NCI-H2081 (cell line): ENCODE data around the gene CD300LG.
"Not testable (repeated sequence)": the region's sequence is repeated elsewhere in the genome, so short reads cannot be mapped to it uniquely, and the experiment has no call there.

Experiments
- DNase-seq, 2 experiments: peaks; one replicate each; lab custom pipeline; 2025; lab: John Stamatoyannopoulos, UW

Gene CD300LG

DNA sequence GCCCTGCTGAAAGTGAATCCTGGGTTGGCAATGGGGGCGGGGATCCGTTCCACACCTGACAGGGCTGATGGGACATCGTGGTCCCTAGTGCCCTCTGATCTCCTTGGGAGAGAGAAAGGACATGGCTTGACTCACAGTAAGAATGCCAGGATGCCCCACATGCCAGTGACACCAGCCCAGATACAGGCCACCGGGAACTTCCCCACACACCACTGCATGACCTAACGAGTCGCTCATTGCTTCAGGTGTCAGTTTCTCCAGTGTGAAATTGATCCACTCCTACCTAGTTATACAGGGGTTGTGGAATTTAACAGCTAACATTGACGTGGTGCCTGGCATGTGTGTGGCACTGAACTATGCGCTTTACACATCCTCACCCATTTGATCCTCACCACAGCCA is 7.5 kb downstream of the CD300LG start:
- no peak for DNase-seq

- DNase-seq, result no peak
These were observed 8.1 kb downstream of the CD300LG start for GRCh38 chr17:43855061-43855460.

DNA sequence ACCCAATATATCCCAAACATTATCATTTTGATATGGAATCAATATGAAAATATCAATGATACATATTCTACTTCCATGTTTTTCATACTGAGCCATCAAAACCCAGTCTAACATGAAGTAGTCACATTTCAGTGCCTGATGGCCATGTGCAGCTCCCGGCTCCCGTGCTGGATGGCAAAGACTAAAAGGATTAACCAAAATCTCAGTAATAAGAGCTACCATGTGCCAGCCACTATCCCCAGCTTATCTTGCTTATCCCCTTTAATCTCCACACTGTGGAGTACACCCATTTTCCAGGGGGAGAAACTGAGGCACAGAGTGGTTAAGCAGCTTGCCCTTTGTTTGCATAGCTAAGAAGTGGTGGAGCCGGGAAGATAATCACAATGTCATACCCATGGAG is 9.2 kb downstream of the CD300LG start:
- DNase-seq, result no peak

- DNase-seq, result no peak
These were observed 10.2 kb downstream of the CD300LG start for GRCh38 chr17:43857141-43857540.

DNA sequence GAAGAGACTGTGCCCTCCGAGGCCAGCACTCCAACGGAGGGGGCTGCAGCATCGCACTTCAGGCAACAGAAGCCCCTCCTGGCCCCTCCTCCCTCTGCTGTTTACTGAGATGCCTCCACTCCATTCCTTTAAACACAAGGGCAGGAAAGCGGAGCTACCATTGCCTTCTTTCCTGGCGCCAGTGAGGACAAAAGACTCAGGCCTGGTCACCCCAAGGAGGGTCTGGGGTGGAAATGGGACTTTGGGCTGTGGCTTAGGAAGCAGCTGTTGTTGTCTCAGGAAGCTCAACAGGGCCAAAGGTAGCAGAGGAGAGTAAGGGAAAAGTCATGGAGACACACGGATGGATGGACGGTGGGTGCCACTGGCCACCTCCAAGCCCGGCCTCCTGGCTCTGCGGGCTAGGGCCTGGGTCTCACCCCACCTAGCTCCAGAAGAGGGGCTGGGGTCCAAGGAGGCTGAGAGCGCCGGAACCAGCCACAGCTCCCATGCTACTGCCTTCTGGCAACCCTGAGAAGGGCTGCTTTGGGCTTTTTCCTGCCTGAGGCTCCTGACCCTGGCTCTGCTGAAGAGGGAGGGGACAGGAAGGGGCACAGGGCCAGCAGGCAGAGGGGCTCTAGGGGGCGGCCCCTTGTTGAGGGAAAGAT is 11.1 kb downstream of the CD300LG start:
- no peak for DNase-seq

- no peak for DNase-seq
These were observed 13.2 kb downstream of the CD300LG start for GRCh38 chr17:43860077-43860725.

DNA sequence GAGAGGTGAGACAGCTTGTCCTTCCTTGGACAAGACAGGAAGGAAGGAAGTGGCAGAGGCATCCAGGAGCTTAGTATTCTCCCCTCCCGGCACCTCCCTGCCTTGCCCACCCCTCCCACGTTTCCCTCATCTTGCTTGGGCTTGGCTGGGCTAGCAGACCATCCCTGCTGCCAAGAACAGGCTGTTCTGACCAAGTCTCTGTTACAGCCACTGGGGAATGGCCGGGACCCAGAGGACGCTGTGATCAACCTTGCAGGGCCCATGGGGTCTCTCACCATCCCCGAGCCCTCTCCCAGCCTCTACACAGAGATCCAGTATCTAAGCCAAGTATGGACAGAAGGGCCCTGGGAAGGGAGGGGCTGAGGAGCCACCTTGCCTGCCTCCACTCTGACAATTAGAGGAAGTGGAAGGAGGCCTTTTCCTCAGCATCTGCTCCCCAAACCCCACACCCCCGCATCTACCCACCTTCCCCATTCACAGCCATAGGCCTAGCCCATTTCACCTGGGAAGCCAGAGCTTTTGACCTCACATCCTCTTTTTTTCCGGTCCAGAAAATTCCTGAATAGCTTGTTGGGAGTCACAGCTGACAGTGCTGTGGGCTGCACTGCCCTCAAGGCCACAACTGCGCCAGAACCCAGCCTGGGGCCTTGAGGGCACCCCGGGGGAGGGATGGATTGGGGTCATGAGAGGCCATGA is 14.1 kb downstream of the CD300LG start:
- DNase-seq, result no peak

- no peak for DNase-seq
These were observed 15.0 kb downstream of the CD300LG start for GRCh38 chr17:43861960-43862359.

DNA sequence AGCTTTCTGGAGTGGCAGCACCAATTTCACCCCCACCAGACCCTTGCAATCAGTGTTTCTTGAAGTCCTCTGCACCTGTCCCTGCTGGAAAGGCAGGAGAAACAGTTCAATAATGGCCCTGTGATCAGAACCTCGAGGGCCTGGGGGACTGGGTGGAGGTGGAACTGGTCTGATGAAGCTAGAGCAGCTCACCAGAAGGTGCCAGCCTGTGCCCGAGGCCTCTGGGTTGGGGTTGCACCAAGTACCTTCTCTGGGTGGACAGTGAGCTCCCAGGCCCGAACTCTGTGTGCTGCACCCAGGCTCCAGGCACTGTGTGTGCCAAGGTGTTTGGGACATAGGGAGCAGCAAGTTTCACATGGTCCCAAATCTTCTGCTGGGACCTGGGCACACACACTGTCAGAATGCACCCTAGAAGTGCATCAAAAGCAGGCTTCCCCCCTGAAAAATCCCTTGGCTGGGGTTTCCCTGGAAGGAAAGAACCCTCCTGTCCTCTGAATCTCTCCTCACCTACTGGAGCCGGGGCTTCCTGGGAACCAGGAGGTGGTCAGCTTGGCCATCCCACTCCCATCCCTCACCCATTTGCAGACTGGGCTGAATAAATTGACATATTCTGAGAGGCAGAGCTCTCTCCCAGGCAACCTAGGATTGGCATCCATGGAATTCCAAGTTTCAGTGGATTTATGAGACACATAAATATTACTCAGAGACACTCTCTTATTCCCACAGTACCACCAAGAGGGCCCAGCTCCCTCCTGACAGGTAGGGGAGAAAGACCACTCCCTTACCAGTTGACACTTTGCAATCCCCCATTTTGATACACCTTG is 17.4 kb downstream of the CD300LG start:
- no peak for DNase-seq

- no peak for DNase-seq
These were observed 21.4 kb downstream of the CD300LG start for GRCh38 chr17:43868226-43868994.

- DNase-seq, result not testable (repeated sequence)
These were observed 22.1 kb downstream of the CD300LG start for GRCh38 chr17:43869031-43869430.

DNA sequence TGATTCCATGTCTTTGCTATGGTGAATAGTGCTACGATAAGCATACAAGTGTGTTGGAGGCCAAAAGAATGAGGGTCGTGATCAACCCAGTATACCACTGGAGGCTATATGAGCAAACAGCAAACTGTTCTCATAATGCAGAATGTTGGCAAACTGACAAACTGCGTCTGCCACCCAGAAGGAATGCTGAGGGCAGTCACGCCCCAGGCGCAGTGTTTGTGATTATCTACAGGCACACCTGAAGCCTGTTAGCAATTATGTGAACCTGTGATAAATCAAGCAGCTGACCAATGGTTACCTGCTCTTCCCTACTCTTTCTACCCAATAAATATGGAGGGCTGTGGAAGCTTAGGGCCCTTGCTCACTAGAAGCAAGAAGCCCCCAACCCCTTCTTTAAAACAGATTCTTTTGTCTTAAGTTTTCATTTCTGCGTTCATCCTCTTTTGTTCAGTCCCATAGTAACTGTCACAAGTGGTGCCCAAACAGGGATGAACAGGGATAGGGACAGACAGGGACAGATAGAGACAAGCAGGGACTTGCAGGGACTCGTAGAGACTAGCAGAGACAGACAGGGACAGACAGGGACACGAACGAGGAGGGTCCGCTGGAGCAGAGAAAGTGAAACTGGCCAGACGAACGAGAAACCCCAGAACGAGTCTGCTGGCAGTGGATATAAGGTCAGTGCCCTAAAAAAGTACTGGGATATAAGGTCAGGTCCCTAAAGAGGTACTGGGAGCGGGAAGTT is 25.1 kb downstream of the CD300LG start:
- DNase-seq, result peak in 1 of 2 experiments; percentile 24

DNA sequence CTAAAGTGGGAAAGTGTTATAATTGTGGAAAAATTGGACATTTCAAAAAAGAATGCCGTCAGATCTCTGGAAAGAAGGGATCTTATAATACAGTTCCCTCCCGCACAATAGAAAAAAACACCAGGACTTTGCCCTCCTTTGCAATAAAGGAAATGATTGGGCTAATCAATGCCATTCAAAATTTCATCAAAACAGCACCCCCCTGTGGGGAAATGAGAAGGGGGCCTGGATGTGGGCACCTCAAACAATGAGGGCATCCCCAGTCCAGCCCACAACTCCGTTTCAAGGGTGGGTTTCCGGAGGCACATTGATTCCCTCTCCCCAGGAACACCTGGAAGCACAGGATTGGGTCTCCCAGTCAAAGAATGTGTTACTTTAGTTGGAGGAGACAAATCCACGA is 26.1 kb downstream of the CD300LG start:
- no peak for DNase-seq

GRCh38 chr17:43873815-43874214 is 26.8 kb downstream of the CD300LG start:
- DNase-seq, result no peak

GRCh38 chr17:43874293-43874692 is 27.3 kb downstream of the CD300LG start:
- DNase-seq, result peak in 1 of 2 experiments; percentile 8

DNA sequence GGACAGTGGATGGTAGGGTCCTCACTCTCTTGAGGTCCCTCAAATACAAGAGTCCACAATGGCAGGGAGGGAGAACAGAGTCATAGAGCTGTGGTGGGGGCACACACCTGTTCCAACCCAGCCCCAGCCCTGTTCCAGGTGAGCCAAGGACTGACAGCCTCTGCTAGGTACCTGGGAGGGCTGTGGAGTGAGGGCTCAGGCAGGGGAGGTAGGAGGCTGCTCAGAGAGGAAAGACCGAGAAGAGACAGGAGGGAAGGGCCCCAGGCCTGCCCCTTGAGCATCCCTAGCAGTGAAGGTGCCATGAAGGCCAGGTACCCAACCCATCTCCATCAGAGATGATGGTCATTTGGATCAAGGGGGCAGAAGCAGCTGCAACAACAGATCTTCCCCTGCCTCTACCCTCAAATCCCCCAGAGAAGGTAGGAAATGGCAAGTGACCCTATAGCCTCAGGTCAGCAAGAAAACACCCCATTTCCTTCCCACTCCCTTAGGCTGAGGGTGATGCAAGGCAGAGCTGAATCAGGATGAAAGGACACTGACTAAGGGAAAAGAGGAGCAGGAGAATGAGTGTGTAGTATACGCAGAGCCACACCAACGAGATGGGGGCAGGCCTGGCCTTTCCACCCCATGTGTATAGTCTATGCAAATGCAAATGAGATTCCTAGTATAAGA is 28.6 kb downstream of the CD300LG start:
- no peak for DNase-seq

DNA sequence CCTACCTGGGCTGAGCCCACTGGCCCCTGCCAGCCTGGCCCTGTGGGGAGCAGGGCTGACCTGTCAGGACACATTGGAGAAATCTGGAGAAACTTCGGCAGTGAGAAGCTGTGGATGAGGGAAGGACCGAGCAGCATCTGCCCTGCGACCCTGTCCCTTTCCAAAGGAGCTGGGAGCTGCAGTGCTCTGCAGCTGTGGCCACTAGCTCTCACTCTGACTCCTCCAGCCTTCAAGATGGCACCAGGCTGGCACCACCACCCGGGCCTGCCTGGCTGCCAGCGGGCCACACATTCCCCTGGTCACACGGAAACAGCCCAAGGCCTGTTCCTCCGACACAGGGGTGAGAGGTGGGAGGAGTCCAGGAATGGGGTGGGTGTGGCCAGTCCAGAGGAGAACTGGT is 30.1 kb downstream of the CD300LG start:
- DNase-seq, result no peak

DNA sequence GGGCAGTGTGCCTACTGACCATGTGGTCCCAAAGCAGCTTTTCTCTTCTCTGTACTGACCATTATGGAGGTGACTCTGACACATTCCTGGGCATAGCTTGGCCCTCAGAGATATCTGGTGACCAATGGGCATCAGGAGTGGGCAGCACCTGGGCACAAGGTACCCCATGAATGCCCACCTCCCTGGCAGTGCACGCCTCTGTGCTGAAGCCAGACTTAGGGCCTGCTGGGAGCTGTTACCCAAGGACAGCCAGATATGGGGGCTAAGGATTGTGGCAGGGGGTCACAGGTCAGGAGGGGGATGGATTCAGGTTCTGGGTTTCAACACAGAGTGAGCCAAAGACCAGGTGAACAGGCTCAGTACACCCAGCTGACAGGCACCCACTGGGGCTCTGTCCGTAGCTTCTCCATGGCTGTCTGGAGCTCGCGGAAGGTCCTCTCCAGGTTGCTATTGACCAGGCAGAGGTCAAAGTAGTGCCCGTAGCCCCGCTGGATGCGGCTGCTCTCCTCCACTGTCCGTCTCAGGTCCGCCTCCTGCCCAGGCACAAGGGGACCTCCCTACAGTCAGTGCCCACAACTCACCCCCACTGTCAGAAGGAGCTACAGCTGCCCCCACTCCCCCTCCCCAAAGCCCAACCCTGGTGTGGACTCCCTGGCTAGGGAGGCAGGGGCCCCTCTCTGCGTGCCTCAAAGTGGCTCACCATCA is 30.6 kb downstream of the CD300LG start:
- no peak for DNase-seq

DNA sequence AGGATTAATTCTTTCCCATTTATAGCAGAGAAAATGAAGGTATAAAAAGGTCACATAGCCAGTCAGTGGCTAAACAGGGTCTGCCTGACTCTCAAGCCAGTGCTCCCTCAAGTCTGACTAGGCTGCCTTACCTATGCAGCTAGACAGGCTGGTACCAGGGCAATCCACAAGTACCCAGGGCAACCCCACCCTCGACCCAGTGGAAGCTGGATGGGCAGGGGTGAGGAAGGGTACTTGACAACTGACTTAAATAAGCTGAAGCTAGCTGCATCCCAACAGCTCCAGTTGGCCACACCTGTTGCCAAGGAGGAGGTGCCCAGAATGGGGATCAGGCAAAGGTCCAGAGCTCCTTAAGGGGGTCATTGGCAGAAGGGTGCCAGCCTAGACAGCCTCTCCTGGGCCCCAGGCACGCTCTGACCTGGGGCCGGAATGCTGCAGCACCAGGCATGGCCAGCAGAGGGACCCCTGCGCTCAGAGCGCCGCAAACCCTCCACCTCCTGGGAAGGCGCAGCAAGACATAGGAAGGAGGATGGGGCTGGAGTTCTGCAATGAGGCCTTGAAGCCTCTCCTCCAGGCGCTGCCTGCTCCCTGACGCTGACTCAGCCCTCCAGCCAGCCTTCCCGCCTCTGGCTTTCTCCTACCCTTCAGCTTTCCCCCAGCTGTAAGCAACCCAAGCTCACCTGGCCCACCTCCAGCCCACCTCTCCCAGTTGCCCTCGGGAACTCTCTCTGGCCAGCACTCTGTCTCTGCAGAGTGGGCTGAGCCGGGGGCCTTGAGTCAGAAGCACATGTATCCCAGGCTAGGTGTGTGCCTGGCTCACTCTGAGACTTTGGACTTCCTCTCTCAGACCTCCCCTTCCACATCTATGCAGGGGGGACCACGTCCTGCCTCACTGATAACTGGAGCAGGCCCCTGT is 31.5 kb downstream of the CD300LG start:
- peak; percentile 48 to 60 for DNase-seq
